Left renal cortex interstitium (tissue), 4 donors: ENCODE results near the gene TBC1D16. TPM values are rescaled to one million over a fixed set of nuclear protein-coding genes. Genes with fewer than 3 reads are reported as not detected.

Experiments
- DNase-seq, 4 donors: peaks; one replicate each; pipeline ENCODE4 v3.0.0-alpha.2; 2013; ENCODE audit warnings: low read depth in 4 of 4, low spot score in 2 of 4, missing footprints in 1 of 4
- polyA plus RNA-seq, 4 donors: library from polyadenylated mRNA; unstranded; fragments of 120-200 nt; gene quantifications; one replicate each; pipeline ENCODE4 v1.2.1, GENCODE V29; 2013; ENCODE audit not compliant: insufficient read length in 4 of 4

TBC1D16 gene
- polyA plus RNA-seq, 4 donors, result 28.0 to 37.1 (median 33.9) TPM

- no peak for DNase-seq
These were observed 8.6 kb downstream of the TBC1D16 start for GRCh38 chr17:80027043-80027435.

GRCh38 chr17:80026359-80027042 lies 9.2 kb downstream of the TBC1D16 start:
- no peak for DNase-seq

GRCh38 chr17:80025796-80026195 lies 9.9 kb downstream of the TBC1D16 start:
- DNase-seq, result no peak

- DNase-seq, result no peak
These were observed 10.5 kb downstream of the TBC1D16 start for GRCh38 chr17:80025140-80025539.

- DNase-seq, result no peak
These were observed 11.3 kb downstream of the TBC1D16 start for GRCh38 chr17:80024206-80024972.

GRCh38 chr17:80023481-80024205 lies 12.0 kb downstream of the TBC1D16 start:
- DNase-seq, result no peak

- DNase-seq, result no peak
These were observed 14.1 kb downstream of the TBC1D16 start for GRCh38 chr17:80021600-80021999.

GRCh38 chr17:80018917-80019651 lies 16.6 kb downstream of the TBC1D16 start:
- DNase-seq, result no peak

GRCh38 chr17:80017226-80018010 lies 18.3 kb downstream of the TBC1D16 start:
- no peak for DNase-seq

- no peak for DNase-seq
These were observed 22.6 kb downstream of the TBC1D16 start for GRCh38 chr17:80012765-80013741.

- no peak for DNase-seq
These were observed 23.6 kb downstream of the TBC1D16 start for GRCh38 chr17:80011989-80012555.

- no peak for DNase-seq
These were observed 25.3 kb downstream of the TBC1D16 start for GRCh38 chr17:80010283-80010858.

GRCh38 chr17:80009391-80010282 lies 26.0 kb downstream of the TBC1D16 start:
- DNase-seq, result no peak

GRCh38 chr17:80008848-80009247 lies 26.8 kb downstream of the TBC1D16 start:
- no peak for DNase-seq

GRCh38 chr17:80008383-80008840 lies 27.3 kb downstream of the TBC1D16 start:
- DNase-seq, result no peak

GRCh38 chr17:80007939-80008338 lies 27.7 kb downstream of the TBC1D16 start:
- no peak for DNase-seq
